ENCODE measurements around the gene SUPT6H. TPM values are rescaled to one million over a fixed set of nuclear protein-coding genes. Genes with fewer than 3 reads are reported as not detected.

The SUPT6H gene
- total RNA-seq, 3 donors from 2014 or later (not counting 1 experiment from before 2014, with no cell fraction given), result 170 to 184 (median 177) TPM

GRCh38 chr17:28703552-28704218 lies 41.7 kb downstream of the SUPT6H start:
- Histone ChIP-seq H3K4me3 (ENCODE audit: low read length) (no peak overlapping the region), H3K27ac (ENCODE audit: low read length) (no peak overlapping the region), H3K27me3 (ENCODE audit: control insufficient read depth, insufficient read depth, low read length) (no peaks in the 10 kb centered on the region), H3K36me3 (ENCODE audit: control insufficient read depth, insufficient read depth, low read length) (peaks cover 42% of the 10 kb centered on the region), H3K4me1 (ENCODE audit: control insufficient read depth, insufficient read depth, low read length) (no peaks in the 10 kb centered on the region), H3K9me3 (ENCODE audit: control insufficient read depth, insufficient read depth, low read length) (no peaks in the 10 kb centered on the region)
- 97% methylated on average over 15 of the region's 16 CpGs for WGBS (ENCODE audit: insufficient coverage)
- ATAC-seq (no peak), DNase-seq (no peak)
- Mint-ChIP-seq H3K27ac (peak overlapping the region in 1 of 2 donors; percentile 80), H3K4me1 (peaks cover 0 to 13% of the 10 kb centered on the region in 2 donors), H3K36me3 (no peaks in the 10 kb centered on the region), H3K9me3 (no peaks in the 10 kb centered on the region), H3K4me3 (no peak overlapping the region), H3K27me3 (ENCODE audit: low read depth in 2 of 2) (no peaks in the 10 kb centered on the region)
- no peak for TF ChIP-seq CTCF (IDR thresholded peaks at IDR 0.05)
- intact Hi-C loops (cut with micrococcal nuclease), result no loop called here

GRCh38 chr17:28704219-28704858 lies 42.3 kb downstream of the SUPT6H start:
- 97% methylated on average over 14 of the region's 14 CpGs for WGBS (ENCODE audit: insufficient coverage)
- DNase-seq (no peak), ATAC-seq (no peak)
- intact Hi-C loops (cut with micrococcal nuclease), result no loop called here
- H3K9me3 ChIP-seq (ENCODE audit: control insufficient read depth, insufficient read depth, low read length), result no peaks in the 10 kb centered on the region
- Mint-ChIP-seq H3K4me1 (peaks cover 0 to 13% of the 10 kb centered on the region in 2 donors), H3K27me3 (ENCODE audit: low read depth in 2 of 2) (no peaks in the 10 kb centered on the region), H3K4me3 (no peak overlapping the region), H3K9me3 (no peaks in the 10 kb centered on the region), H3K36me3 (no peaks in the 10 kb centered on the region), H3K27ac (peak overlapping the region in 1 of 2 donors; percentile 80)
- no peak overlapping the region for H3K27ac ChIP-seq (ENCODE audit: low read length)
- TF ChIP-seq CTCF (IDR thresholded peaks at IDR 0.05), result no peak
- H3K27me3 ChIP-seq (ENCODE audit: control insufficient read depth, insufficient read depth, low read length), result no peaks in the 10 kb centered on the region
- H3K4me3 ChIP-seq (ENCODE audit: low read length), result no peak overlapping the region
- H3K36me3 ChIP-seq (ENCODE audit: control insufficient read depth, insufficient read depth, low read length), result peaks cover 36% of the 10 kb centered on the region
- no peaks in the 10 kb centered on the region for H3K4me1 ChIP-seq (ENCODE audit: control insufficient read depth, insufficient read depth, low read length)

GRCh38 chr17:28705074-28705659 lies 43.2 kb downstream of the SUPT6H start:
- no peak overlapping the region for H3K27ac ChIP-seq (ENCODE audit: low read length)
- TF ChIP-seq CTCF (IDR thresholded peaks at IDR 0.05), result no peak

More at GRCh38 chr17:28705074-28705659, 43.2 kb downstream of the SUPT6H start:
- H3K9me3 Mint-ChIP-seq, result no peaks in the 10 kb centered on the region
- H3K36me3 Mint-ChIP-seq, result no peaks in the 10 kb centered on the region
- Histone ChIP-seq H3K9me3 (ENCODE audit: control insufficient read depth, insufficient read depth, low read length) (no peaks in the 10 kb centered on the region), H3K36me3 (ENCODE audit: control insufficient read depth, insufficient read depth, low read length) (peaks cover 27% of the 10 kb centered on the region), H3K4me3 (ENCODE audit: low read length) (no peak overlapping the region), H3K27me3 (ENCODE audit: control insufficient read depth, insufficient read depth, low read length) (no peaks in the 10 kb centered on the region), H3K4me1 (ENCODE audit: control insufficient read depth, insufficient read depth, low read length) (no peaks in the 10 kb centered on the region)
- DNase-seq (no peak), ATAC-seq (no peak)
- no peaks in the 10 kb centered on the region for H3K27me3 Mint-ChIP-seq (ENCODE audit: low read depth in 2 of 2)
- H3K4me3 Mint-ChIP-seq, result no peak overlapping the region
- WGBS (ENCODE audit: insufficient coverage), result 86% methylated on average over 4 of the region's 5 CpGs
- intact Hi-C loops (cut with micrococcal nuclease), result no loop called here
- peaks cover 0 to 13% of the 10 kb centered on the region in 2 donors for H3K4me1 Mint-ChIP-seq
- H3K27ac Mint-ChIP-seq, result peak overlapping the region; percentile 43 to 54

All from natural killer cell (primary cell).